Measurements from ENCODE around the gene THEMIS2. TPM values are rescaled to one million over a fixed set of nuclear protein-coding genes. Genes with fewer than 3 reads are reported as not detected.

Gene THEMIS2
- total RNA-seq, 1 donor from 2014 or later, result 9.3 TPM

GRCh38 chr1:27885621-27886352, 13.4 kb downstream of the THEMIS2 start:
- DNase-seq (ENCODE audit: low read depth), result no peak

DNA sequence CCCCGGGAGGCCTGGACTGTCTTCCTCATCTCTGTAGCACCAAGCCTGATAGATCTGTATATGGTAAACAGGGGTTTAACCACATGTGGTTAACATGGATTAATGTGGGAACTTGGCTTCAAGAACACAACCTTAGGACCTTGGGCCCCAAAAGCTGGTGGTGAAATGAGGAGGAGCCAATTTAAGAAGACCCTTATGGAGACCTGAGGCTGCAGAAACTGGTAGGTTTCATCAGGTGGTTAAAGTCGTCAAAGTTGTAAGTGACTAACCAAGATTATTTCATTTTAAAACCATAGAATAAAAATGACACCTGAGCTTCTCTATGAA, 14.0 kb downstream of the THEMIS2 start:
- no peak for DNase-seq (ENCODE audit: low read depth)

DNA sequence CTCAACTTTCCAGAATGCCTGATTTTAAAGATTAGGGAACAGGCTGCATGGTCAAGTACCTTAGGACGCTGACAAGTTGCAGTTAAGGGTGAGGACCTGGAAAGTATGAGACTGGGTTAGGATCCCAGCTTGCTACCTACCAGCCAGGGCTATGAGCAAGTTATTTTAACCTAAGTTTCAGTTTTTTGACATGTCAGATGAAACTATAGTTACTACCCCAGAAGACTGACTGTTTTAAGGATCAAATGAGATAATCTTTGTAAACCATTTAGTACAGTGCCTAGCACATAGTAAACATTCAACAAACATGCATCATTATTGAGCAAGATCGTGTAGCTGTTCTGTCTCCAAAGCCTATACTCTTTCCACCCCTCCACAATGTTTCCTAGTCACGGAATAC, 14.4 kb downstream of the THEMIS2 start:
- no peak for DNase-seq (ENCODE audit: low read depth)

- DNase-seq (ENCODE audit: low read depth), result no peak
Measured at GRCh38 chr1:27887215-27888021, 15.1 kb downstream of the THEMIS2 start.

DNA sequence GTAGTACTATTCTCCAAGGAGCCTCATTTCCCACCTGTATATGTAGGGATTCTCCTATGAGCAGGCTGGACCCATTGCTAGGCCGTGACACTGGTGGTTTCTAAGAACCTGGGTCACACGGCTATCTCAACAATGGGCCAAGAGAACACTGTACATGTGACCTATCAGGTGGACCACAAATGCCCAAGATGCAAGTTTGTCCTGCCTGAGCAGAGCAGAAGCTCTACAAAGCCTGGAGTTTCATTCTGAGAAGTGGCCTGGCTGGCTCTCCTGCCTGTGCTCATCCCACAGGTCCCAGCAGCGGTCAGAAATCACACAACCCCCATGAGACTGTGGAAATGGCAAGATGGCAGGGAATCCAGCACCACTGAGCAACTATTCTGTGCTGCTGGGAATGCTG, 17.2 kb downstream of the THEMIS2 start:
- no peak for DNase-seq (ENCODE audit: low read depth)

- DNase-seq (ENCODE audit: low read depth), result no peak
Measured at GRCh38 chr1:27891196-27891889, 19.0 kb downstream of the THEMIS2 start.

DNA sequence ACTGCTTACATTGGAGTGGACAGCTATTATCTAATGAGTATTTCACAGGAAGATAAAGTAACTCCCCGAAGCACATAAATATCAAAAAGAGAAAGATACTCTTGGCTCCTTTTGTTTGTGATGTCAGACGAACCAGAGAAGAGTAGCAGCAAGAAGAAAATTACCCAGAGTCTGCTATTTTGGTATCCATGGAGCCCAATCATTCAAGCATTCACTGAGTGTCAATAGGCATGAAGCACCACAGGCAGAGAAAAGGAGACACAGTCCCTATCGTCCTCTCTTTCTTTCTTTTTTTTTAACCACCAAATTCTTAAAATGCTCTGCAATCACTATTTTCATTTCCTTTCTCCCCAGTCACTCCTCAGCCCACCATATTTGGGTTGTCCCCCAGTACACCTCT, 22.2 kb downstream of the THEMIS2 start:
- no peak for DNase-seq (ENCODE audit: low read depth)

- DNase-seq (ENCODE audit: low read depth), result no peak
Measured at GRCh38 chr1:27906759-27907158, 34.4 kb downstream of the THEMIS2 start.

- DNase-seq (ENCODE audit: low read depth), result no peak
Measured at GRCh38 chr1:27912429-27912828, 40.1 kb downstream of the THEMIS2 start.

DNA sequence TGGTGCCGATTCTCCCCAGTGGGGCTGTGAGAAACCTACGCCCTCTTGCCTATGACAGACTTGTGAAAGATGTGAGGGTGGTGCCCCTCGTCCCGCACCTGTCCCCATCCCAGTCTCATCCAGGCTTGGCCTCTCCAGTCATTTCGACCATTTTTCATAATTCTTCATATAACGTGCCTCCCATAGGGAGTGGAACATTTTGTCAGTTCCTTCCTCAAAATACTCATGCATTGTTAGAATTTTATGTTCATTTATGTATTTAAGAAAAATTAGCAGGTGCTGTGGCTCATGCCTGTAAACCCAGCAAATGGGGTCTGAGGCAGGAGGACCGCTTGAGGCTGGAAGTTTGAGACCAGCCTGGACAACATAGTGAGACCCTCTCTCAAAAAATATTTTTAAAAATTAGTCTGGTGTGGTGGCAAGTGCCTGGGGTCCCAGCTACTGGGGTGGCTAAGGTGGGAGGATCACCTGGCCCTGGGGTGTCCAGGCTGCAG, 42.8 kb downstream of the THEMIS2 start:
- DNase-seq (ENCODE audit: low read depth), result no peak

DNA sequence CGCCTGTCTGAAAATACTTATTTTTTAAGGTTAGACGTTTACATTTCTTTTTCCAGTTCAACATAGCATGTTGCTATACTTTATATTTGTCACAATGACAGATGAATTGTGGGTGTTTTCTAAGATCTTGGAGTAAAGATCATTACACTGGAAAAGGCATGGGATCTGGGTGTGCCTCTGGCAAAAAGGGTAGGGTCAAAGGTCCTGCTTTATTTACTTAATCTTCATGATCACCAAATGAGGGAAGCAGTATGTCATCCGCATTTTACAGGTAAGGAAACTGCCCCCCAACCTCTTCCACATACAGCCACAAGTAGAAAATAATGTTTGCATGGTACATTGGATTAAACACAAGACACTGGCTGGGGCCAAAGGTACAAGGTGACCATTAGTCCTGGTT, 49.9 kb downstream of the THEMIS2 start:
- no peak for DNase-seq (ENCODE audit: low read depth)

- DNase-seq (ENCODE audit: low read depth), result peak; percentile 89
Measured at GRCh38 chr1:27928216-27928954, 56.0 kb downstream of the THEMIS2 start.

DNA sequence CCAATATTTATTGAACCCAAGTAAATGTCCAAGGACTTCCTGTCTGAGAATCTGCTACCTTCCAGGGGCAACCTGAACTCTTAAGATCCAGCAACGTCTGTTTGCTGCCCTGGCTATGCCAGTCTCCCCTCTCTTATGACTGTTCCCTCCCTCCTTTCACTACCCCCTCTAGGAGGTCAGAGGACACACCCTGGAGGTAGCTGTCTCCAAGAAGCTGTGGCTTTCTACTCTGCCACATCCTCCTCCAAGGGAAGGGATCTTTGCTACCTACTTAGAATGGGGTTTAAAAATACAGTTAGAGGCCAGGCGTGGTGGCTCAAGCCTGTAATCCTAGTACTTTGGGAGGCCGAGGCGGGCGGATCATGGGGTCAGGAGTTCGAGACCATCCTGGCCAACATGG, 58.8 kb downstream of the THEMIS2 start:
- no peak for DNase-seq (ENCODE audit: low read depth)

DNA sequence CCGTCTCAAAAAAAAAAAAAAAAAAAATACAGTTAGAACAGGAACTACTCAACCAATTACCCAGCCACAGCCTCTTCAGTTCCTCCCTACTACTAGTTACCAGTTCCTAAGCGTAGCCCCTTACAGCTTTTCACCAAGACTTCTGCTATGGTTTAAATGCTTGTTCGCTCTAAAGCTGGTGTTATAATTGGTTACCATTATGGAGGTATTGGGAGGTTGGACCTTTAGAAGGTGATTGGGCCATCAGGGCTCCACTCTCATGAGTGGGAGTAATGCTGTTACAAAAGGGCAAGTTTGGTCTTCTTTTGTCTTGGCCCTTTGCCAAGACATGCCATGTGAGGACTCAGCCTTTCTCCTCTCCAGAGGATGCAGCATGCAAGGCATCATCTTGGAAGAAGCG, 59.4 kb downstream of the THEMIS2 start:
- DNase-seq (ENCODE audit: low read depth), result no peak

- DNase-seq (ENCODE audit: low read depth), result peak; percentile 73
Measured at GRCh38 chr1:27934818-27935549, 62.6 kb downstream of the THEMIS2 start, which contains the start of gene SMPDL3B. TSS of gene SMPDL3B (plus strand) at chr1:27935000. CDS start at chr1:27935184, 184 bp downstream.

DNA sequence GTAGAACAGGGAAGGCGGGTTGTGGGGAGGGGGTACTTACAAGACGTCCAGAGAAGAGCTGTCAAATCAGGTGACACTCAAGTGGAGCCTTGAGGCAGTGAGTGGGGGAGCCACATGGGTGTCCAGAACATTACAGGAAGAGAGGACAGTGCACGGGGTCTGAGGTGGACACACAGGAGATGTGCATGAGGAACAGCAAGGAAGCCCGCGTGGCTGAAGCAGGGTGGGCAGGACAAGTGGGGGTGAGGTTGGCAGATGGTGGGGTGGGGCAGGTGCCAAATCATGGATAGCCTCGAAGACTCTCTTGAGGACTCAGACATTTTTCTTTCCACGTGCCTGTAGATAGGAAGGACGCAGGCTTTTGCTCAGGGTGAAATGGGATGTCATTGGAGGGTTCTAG, 63.4 kb downstream of the THEMIS2 start:
- no peak for DNase-seq (ENCODE audit: low read depth)

Other genes with a start within 250 kb of the THEMIS2 start
- gene FGR, start 237.4 kb upstream of the THEMIS2 start, total RNA-seq, result 0.10 TPM in 1 of 2 replicates, not detected in the other
- 20.9 and 63.6 TPM in 2 replicates for gene IFI6, start 200.4 kb upstream of the THEMIS2 start, total RNA-seq
- 12.0 and 14.8 TPM in 2 replicates for gene FAM76A, start 146.6 kb upstream of the THEMIS2 start, total RNA-seq
- gene STX12, start 99.3 kb upstream of the THEMIS2 start, total RNA-seq, result 66.0 and 75.5 TPM in 2 replicates
- 47.1 and 61.7 TPM in 2 replicates for gene PPP1R8, start 41.8 kb upstream of the THEMIS2 start, total RNA-seq
- 24.8 and 30.0 TPM in 2 replicates for gene RPA2, start 42.0 kb downstream of the THEMIS2 start, total RNA-seq
- 9.5 and 17.9 TPM in 2 replicates for gene SMPDL3B, start 62.5 kb downstream of the THEMIS2 start, total RNA-seq
- gene XKR8, start 87.4 kb downstream of the THEMIS2 start, total RNA-seq, result 4.2 and 6.3 TPM in 2 replicates
- 15.3 and 25.8 TPM in 2 replicates for gene EYA3, start 216.1 kb downstream of the THEMIS2 start, total RNA-seq

All from renal cortical epithelial cell (primary cell).